Upper lobe of left lung (tissue), 4 donors: Measurements from ENCODE around the gene PDZD2.

Experiments used
- CTCF ChIP-seq, 6 experiments: fragments of 450-650 bp in 4 of 6; fragments of 200-600 bp in 2 of 6; sonication (generic) in 2 of 6; IDR thresholded peaks; one replicate each; pipeline ENCODE4 v1.5.1; 2016 to 2019; ENCODE audit warnings: antibody characterized with exemption in 6 of 6
- EP300 ChIP-seq, 4 donors: sonication (generic); formaldehyde crosslinking; IDR thresholded peaks; one replicate each; pipeline ENCODE4 v1.5.1; 2017; ENCODE audit warnings: antibody characterized with exemption in 4 of 4, control low read depth in 2 of 4

- TF ChIP-seq EP300 (IDR thresholded peaks at IDR 0.05) (no peak), CTCF (IDR thresholded peaks at IDR 0.05) (no peak)
These were observed 363.8 kb downstream of the PDZD2 start for GRCh38 chr5:32002755-32003154.
